CD4-positive, alpha-beta T cell treated with Interleukin-15 for 4 hours (primary cell): Measurements from ENCODE around the gene CMIP.
"Not testable (repeated sequence)": the region's sequence is repeated elsewhere in the genome, so short reads cannot be mapped to it uniquely, and the experiment has no call there.

Experiments used
- DNase-seq: peaks from one replicate; pipeline ENCODE4 v3.0.0-alpha.2; 2020; ENCODE audit warnings: low spot score

The CMIP gene

DNA sequence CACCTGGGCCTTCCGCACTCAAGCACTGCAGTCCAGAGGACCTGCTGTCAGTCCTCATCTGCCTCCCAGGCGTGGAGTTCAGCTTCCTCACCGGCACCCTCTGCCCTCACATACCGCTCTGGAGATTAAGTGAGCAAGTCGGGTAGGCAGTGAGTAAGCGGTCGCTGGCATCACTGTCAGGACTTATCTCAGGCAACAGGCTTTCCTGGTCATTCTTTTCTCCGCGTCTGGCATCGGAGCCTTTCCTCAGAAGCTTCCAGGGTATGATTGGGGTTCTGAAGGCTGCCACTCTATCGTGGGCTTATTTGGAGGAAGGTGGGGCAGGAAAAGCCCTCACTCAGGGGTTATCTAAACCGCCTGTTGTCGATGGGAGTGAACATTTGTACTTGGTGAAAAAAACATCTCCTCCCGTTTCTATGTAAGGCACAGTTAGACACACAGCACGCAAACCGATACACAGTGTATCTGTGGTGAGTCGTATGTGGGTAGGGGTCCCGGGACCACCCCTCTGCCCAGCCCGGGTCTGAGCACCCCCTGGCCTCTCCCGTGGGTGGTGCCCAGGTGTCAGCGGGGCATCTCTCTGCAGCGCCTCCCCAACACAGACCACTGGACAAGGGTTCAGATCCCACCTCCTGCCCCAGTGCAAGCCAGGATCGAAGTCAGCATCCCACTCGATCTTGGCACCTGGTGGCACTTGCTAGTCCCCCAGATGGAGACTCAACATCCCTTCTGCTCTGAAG is 242.0 kb downstream of the CMIP start:
- no peak for DNase-seq

DNA sequence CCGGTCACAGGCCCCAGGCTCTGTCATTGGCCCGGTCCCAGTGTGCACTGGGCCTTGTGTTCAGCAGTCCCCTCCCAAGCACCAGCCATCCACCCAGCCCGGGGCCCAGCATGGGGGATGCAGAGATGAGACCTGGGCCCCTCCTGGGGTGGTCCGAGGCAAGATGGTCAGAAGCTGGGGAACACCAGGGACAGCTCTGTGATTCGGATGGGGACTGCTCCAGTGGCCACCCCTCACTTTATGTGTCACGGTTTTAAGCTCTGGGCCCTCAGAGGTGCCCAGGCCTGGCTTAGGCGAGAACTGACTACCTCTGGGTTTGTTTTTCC is 242.5 kb downstream of the CMIP start:
- no peak for DNase-seq

DNA sequence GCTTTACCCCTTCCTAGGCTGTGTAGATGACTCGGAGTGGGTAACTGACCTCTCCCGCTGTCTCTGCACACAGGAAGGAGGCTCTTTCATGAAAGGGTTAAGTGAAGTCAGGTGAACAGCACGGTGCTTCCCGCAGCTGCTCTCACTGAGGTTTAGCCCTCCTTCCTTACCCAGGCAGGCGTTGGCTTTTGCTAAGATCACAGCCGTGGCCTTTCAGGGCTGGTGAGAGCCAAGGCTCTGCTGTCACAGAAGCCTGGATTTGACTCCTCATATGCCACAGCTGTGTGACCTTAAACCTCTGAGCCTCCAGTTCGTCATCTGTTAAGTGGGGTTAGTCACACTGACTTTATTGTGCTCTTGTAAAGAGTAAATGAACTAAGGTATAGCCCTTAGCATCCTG is 243.6 kb downstream of the CMIP start:
- no peak for DNase-seq

DNA sequence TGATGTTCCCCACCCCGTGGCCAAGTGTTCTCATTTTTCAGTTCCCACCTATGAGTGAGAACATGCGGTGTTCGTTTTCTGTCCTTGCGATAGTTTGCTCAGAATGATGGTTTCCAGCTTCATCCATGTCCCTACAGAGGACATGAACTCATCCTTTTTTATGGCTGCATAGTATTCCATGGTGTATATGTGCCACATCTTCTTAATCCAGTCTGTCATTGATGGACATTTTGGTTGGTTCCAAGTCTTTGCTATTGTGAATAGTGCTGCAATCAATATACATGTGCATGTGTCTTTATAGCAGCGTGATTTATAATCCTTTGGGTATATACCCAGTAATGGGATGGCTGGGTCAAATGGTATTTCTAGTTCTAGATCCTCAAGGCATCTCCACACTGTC is 244.2 kb downstream of the CMIP start:
- not testable (repeated sequence) for DNase-seq

DNA sequence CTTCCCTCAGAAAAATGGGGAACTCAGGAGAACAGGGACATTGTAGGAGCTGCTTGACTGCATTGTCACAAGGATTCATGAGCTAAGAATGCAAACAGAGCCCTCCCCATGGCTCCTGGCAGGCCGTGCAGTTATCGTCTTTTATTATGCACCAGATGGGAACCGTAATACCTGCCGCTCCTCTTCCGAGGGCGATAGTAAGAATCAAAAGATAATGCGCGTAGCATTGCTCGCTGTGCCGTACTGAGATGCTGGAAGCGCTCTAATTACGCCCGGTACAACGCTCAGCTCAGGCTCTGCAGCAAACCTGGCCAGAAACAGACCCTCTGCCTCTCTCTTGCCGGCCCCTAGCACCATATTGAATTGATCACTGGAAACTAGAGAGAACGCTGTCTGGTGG is 247.4 kb downstream of the CMIP start:
- no peak for DNase-seq

DNA sequence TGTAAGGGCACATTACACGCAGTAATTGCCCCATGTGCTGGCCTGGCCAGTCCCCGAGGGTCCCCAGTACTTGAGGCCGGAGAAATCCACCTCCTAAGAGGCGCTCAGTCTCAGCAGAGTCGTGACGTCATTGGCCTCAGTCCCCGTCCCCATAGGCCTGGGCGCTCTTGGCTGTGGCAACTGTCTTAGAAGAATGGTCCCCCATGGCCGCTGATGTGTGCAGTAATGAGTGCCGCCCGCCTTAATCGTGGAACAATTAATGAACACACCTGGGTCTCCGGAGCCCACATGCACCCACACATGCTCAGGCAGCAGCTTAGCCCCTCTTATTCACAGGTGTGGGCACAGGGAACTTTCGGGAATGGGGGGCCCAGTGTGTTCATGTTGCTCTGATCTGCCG is 248.0 kb downstream of the CMIP start:
- DNase-seq = no peak

DNA sequence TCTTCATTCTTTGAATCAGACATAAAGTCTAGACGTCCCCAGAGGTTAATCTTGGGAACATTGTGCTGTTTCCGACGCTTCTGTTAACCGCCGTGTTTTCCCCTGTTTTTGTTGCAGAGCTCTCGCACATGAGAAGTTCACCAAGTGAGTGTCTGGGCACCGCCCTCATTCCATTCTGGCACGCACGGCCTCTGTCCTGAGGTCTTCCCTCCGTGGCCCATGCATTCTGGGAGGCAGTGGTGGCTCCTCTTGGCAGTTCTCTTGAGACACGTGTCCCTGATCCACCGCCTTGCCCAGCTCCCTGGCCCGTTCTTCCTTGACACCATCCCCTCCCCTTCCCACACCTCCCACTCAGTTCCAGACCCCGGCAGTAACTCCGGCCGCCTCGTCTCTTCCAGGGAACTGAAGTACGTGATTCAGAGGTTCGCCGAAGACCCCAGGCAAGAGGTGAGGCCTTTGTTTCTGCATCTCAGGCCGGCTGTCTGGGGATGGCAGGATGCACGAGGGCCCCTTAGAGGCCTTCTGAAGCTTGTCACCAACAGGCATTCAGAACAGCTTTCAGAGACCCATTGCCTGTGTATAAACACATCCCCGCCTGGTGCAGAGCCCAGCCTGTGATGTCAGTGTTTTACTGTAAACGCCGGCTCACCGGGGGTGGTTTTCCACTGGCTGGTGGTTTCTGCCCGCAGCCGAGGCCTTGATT is 248.6 kb downstream of the CMIP start:
- DNase-seq = no peak

DNA sequence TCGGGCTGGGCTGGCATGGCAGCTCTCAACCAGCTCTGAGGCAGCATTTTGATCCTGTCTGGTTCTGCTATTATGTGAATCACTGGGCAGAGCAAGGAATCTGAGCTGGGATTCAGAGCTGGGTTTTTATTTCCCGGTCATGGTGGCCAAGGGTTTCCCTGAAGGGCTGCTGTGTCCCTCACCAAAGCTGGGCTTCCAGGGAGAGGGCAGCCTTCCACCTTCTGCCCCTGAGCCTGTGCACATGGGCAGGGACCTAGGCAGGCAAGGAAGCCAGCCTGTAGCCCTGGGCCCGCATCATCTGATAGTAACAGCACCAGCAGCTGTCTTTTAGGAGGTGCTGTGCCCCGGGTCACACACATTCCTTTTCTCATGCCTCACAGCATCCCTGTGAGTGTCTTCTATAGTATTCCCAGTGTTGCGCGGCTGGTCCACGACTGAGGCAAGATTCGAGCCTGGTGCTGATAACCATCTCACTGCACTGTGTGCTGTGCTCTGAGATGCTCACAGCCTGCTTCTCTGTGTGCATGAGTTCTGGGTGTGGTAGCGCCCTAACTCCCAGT is 249.2 kb downstream of the CMIP start:
- no peak for DNase-seq

DNA sequence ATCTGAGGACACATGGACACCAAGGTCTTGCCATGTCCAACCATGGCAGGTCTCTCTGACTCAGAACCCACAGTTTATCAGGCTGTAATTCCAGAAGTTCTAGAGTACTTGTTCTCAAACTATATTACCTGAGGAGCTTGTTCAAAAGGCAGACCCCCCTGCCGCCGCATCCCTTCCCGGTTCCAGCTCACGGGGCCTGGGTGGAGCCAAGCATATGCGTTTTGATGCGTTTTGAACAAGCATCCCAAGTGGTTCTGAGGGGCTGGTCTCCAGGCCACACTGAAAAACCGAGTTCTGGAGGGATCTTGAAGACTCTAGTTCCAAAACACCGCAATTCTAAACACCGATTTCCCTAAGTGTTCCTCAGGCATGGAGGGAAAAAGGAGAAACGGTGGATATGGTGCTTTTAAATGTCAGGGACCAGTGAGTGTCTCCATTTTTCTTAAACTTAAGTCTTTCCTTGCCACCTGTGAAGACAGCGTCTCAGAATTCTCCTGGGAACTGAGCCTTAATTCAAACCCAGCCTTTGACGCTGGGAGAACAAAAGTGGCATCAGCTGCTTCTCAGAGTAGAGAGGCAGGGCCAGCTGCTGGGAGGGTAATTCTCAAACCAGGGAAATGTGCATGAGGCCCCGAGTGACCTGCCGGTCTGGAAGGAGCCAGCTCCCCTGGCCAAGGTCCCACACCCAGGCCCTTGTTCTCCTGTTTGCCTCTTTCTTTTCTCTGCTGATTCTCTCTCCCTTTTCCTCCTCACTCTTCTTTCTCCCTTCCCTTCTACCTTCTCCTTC is 250.1 kb downstream of the CMIP start:
- no peak for DNase-seq

DNA sequence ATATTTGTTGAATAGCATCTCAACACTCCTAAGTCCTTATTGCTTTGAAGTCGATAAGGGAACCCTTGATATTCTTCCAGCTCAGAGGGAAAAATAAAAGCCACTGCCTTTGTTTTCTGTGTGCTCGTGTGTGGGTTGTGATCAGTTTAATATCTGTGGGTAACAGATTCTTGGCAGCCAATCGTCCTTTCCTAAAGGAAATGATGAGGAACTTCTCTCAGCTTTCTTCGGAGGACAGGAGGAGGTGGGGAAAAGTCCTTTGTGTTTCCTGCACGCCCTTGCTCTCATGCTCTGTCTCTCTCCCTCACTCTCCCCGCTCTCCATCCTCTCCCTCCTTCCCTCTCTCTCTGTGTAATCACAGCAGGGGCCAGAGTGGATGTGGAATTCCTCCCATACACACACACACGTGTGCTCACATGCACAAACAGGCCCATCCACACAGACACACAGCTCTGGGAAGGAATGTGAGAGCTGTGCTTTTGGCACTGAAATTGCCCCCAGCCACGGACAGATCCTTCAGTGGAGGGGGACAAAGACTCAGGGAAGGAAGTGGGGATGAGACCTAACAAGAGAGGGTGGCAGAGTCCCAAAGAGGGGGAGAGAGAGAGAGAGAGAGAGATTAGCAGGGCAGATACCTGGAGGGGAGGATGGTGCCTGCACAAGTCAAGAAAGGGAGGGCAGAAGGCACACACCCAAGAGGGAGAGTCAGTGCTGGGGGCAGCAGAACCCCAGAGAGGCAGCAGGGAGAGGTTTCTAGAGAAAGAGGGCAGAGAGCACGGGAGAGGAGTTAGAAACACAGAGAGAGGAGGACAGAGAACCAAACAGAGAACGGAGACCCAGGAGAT is 250.9 kb downstream of the CMIP start:
- no peak for DNase-seq

DNA sequence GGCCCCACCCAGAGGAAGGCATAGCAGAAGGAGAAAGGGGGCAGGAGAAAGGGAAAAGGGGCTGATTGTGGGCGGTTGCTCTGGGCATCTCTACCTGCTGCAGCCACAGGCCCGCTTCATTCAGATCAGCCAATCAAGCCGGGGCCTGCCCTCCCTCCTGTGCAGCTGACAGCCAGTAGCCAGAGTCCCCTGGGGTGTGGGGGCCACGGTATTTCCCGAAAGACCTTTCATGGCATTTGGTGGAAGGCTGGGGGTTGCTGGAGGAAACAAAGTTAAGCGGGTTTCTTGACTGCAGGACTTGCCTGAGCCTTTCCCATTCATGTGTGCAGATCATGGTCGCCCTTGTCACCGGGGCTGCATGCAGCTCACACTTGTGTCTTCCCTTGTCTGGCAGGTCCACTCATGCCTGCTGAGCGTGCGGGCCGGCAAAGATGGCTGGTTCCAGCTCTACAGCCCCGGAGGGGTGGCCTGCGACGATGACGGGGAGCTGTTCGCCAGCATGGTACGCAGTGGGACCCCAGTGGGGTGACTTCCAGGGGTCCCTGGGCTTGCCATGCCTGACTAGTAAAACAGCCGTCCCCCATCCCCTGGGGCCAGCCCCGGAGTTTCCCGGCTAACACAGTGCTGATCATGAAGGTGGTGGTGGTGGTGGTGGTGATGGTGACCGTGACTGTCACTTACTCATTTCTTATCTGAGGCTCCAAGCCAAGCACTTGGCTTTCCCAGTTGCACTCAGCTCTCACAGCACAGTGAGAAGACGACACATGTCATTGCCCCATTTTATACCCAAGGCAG is 251.8 kb downstream of the CMIP start:
- no peak for DNase-seq

DNA sequence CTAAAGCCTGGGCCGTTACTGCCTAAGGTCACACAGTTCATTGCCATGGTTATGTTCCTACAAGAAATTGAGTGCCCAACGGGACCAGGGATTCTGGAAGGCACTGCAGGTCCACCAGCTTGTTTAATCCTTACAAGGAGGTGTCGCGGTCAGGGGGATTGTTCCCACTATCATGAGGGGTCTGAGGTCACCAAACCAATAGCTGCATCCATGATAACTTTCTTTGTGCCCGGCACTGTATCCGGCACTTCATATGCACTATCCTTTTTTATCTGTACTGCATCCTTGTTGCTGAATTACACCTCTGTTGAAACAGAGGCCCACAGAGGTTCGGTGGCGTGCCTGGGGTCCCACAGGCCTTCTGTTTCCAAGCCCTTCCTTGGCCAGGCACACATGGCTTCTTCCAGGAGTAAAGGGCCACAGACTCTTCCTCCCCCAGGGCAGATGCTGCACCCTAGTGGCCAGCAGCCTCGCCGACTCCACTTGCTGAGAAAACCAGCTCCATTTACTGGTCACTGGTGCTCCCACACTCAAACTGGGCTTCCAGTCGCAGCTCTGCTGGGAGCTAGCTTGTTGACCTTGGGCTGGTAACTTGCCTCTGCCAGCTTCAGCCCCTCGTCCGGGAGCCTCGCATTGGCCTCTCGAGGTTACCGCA is 252.5 kb downstream of the CMIP start:
- peak; percentile 53 for DNase-seq

DNA sequence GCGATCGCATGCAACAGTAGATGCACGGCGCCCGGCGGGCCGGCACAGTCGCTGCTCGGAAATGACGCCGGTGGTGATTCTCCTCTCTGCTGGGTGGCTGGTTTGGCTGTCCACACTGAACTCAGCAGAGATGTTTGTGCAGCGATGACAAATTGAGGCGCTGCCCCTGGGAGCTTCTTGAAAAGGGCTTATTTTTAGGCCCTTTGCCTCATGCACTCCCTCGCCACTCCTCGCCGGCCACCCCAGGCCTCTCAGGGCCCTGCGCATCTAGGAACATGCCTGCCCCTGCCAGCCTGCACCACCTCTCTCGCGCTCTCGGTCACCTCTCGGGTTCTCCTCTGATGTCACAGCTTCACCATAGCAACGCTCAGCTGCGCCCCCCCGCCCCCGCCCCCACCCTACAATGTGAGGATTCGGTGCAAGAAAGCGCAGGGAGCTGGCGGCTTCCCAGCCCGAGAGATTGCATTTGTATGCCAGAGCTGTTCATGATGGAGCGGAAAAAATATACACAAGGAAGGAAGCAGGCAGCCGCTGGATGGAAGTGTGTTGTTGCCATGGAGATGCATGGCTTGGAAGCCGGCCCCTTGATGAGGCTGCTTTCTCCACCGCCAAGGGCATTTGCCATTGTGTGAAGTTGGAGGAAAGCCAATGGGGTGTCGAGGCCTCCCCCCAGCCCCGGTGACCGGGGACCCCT is 253.2 kb downstream of the CMIP start:
- no peak for DNase-seq

DNA sequence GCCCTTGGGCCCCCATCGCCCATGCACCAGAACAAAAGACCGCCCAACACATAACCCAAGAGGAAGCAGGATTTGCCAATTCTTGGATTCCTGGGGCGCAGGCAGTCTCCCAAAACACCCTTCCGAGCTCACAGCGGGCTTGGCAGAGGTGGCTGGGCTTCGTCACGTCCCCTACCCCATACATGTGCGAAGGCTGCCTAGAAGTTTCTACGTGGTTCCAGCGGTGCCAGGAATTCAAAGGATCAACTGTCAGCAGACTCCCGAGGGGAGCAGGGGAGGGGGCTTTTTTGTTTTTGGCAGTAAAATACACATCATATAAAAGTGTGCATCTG is 253.7 kb downstream of the CMIP start:
- no peak for DNase-seq

DNA sequence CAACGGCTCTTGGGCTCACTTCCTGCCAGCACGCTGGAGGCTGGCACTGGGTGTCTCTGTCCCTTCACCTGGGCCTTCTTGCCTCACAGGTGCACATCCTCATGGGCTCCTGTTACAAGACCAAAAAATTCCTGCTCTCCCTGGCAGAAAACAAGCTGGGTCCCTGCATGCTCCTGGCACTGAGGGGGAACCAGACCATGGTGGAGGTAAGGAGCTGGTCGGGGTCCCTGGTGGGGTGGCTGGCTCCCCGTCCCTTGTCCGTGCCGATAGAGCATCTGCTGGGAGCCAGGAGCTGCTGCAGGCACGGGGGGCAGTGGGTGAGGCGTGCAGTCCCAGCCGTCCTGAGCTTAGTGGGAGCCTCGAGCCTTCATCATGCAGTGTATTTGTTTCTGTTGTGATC is 255.0 kb downstream of the CMIP start:
- DNase-seq = no peak

DNA sequence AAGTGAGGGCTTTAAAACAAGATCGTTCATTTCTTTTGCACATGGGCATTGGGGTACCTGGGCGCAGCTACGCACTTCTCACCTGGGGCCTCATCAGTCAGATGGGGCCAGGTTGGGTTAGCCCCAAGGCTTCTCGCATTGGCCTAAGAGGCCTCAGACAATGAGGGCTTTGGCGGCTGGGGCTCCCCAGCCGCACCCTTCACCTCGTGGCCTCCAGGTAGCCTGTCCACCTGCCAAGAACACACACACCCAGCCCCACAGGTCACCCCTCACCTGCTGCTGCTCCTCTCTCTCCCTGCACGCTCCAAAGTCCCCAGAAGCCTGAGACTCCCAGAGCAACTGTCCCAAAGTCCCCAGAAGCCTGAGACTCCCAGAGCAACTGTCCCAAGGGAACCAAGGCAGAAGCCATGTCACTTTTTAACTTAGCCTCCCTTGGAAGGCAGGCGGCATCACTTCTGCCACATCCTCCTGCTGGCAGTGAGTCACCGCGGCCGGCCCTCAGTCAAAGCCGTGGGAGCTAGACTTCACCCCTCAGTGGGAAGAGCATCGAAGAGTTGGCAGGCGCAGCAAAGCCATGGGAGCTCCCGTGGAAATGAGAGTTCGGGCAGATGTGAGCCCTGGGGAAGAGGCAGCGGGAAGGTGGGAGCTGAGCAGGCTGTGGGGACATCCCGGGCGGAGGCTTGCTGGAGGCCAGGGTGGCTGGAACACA is 255.6 kb downstream of the CMIP start:
- no peak for DNase-seq

DNA sequence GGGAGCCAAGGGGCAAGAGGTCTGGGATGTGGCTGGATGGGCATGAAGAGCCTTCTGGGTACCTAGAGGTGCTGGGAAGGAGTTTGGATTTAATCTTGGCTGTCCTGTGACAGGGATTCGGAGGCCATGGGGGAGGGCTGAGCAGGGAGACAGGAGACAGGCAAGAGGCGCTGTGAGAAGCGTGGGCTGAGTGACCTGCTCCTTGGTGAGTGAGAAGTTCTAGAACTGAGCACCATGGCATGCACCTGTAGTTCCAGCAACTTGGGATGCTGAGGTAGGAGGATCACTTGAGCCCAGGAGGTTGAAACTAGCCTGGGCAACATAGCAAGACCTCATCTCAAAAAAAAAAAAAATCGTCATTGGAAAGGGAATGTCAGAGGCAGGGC is 256.2 kb downstream of the CMIP start:
- no peak for DNase-seq

DNA sequence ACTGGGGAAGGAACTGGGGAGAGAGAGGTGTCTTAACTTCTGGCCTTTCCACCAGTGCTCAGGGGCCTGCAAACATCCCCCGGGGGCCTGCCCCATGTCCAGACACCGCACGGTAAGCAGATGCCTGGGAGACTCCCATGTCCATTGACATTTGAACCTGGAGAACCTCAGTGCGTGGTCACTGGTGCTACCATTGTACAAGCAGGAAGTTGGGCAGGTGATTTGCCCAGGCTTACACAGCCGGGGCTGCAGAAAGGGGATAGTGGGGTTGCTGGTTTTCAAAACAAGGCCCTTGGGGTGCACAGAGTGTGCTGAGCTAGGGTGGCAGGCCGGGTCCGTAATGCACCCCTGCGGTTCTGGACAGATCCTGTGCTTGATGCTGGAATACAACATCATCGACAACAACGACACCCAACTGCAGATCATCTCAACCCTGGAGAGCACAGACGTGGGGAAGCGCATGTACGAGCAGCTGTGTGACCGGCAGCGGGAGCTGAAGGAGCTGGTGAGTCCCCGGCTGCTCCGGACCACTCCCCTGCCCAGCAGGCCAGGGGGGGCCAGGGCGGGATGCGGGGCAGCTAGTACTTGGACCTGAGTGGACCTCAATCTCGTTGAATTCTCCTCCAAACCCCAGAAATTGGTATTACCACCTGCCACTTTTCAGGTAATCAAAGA is 256.8 kb downstream of the CMIP start:
- no peak for DNase-seq

DNA sequence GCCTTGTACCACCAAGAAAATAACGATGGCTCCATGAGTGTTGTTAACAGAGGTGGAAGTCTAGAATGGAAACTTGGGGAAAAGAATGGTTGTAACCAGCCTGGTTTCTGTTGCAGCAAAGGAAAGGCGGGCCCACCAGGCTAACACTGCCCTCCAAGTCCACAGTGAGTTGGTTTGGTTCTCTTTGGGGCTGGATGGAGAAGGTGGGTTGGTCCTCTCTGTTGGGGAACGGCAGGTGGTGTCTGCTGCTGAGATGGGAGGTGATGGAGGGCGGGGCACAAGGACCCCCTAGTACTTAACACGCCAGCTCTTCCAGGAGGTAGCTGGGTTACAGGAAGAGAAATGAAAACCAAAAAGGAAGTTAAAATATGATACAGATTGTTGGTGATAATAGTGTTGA is 257.9 kb downstream of the CMIP start:
- DNase-seq = no peak
